Measurements from ENCODE around the gene TAF11L8. TPM values are rescaled to one million over a fixed set of nuclear protein-coding genes. Genes with fewer than 3 reads are reported as not detected.
"Not testable (repeated sequence)": the region's sequence is repeated elsewhere in the genome, so short reads cannot be mapped to it uniquely, and the experiment has no call there.

Gene TAF11L8
- total RNA-seq (not detected), polyA plus RNA-seq (not detected)
- long read RNA-seq, donor 1: 0 reads
- long read RNA-seq, donor 2: 0 reads
- long read RNA-seq, donor 3: 0 reads
- long read RNA-seq, donor 4: 0 reads
- long read RNA-seq, donor 5: 0 reads
- long read RNA-seq, donor 6: 0 reads
- long read RNA-seq, donor 7: 0 reads
- long read RNA-seq, donor 8: 0 reads
- long read RNA-seq, donor 9: 0 reads
- long read RNA-seq, donor 10: 0 reads

GRCh38 chr5:17590860-17591259, at the start of gene TAF11L8:
Gene TAF11L8, minus strand, starts transcription at chr5:17590960.
- H3K27me3 ChIP-seq; H3K27ac ChIP-seq; H3K9me3 ChIP-seq (replicated peaks in 1 of 3); H3K4me3 ChIP-seq; DNase-seq; intact Hi-C loops (cut with DNase I); H3K36me3 ChIP-seq (replicated peaks in 1 of 2); H3K4me1 ChIP-seq (replicated peaks in 1 of 2): not testable (repeated sequence)
- no CpG with 5 or more reads among the region's 16 CpGs for WGBS, 4 donors

GRCh38 chr5:17634160-17634559, 43.4 kb upstream of the TAF11L8 start, which contains the start of gene TAF11L14:
Gene TAF11L14, plus strand, starts transcription at chr5:17634460.
- DNase-seq: no peak
- H3K4me3 ChIP-seq: no peak within 1 kb of the TSS
- intact Hi-C loops (cut with DNase I): no loop called here
- H3K4me1 ChIP-seq (replicated peaks in 1 of 2): no peaks in the 10 kb centered on the region
- 75 to 87% (median 79%) methylated on average over 2 to 5 of the region's 5 CpGs for WGBS, 4 donors
- H3K36me3 ChIP-seq (replicated peaks in 1 of 2): no peaks in the 10 kb centered on the region
- TF ChIP-seq POLR2A (IDR thresholded peaks at IDR 0.05) (no peak), CTCF (IDR thresholded peaks at IDR 0.05) (no peak)
- H3K9me3 ChIP-seq (replicated peaks in 1 of 3): no peaks in the 10 kb centered on the region
- no peaks in the 10 kb centered on the region for H3K27me3 ChIP-seq
- no peak within 1 kb of the TSS for H3K27ac ChIP-seq

GRCh38 chr5:17631788-17632187, 41.0 kb upstream of the TAF11L8 start, which contains the start of gene TAF11L13:
Gene TAF11L13, plus strand, starts transcription at chr5:17632088.
- H3K27ac ChIP-seq; intact Hi-C loops (cut with DNase I); DNase-seq; H3K36me3 ChIP-seq (replicated peaks in 1 of 2); H3K4me1 ChIP-seq (replicated peaks in 1 of 2); H3K27me3 ChIP-seq; H3K4me3 ChIP-seq; H3K9me3 ChIP-seq (replicated peaks in 1 of 3): not testable (repeated sequence)
- 87 to 93% (median 88%) methylated on average over 6 to 8 of the region's 12 CpGs for whole genome bisulfite sequencing, 4 donors

GRCh38 chr5:17625686-17626085, 34.9 kb upstream of the TAF11L8 start:
- Histone ChIP-seq H3K9me3 (replicated peaks in 1 of 3) (no peaks in the 10 kb centered on the region), H3K4me1 (replicated peaks in 1 of 2) (no peaks in the 10 kb centered on the region), H3K4me3 (no peak overlapping the region), H3K27ac (no peak overlapping the region), H3K27me3 (no peaks in the 10 kb centered on the region), H3K36me3 (replicated peaks in 1 of 2) (no peaks in the 10 kb centered on the region)
- TF ChIP-seq CTCF (IDR thresholded peaks at IDR 0.05): no peak
- TF ChIP-seq POLR2A (IDR thresholded peaks at IDR 0.05): no peak
- 79 to 93% (median 85%) methylated on average over 7 to 11 of the region's 11 CpGs for WGBS, 4 donors
- intact Hi-C loops (cut with DNase I): no loop called here
- DNase-seq: no peak

GRCh38 chr5:17620627-17621026, 29.9 kb upstream of the TAF11L8 start:
- no peaks in the 10 kb centered on the region for H3K27me3 ChIP-seq
- no peaks in the 10 kb centered on the region for H3K9me3 ChIP-seq (replicated peaks in 1 of 3)
- WGBS, 4 donors: 83 to 85% (median 85%) methylated on average over 6 to 17 of the region's 17 CpGs; no CpG with 5 or more reads in 1 of the 4 donors
- no peaks in the 10 kb centered on the region for H3K36me3 ChIP-seq (replicated peaks in 1 of 2)
- intact Hi-C loops (cut with DNase I): no loop called here
- H3K4me3 ChIP-seq: no peak overlapping the region
- H3K4me1 ChIP-seq (replicated peaks in 1 of 2): no peaks in the 10 kb centered on the region
- H3K27ac ChIP-seq: no peak overlapping the region
- no peak for DNase-seq
- no peak for TF ChIP-seq POLR2A (IDR thresholded peaks at IDR 0.05)
- no peak for TF ChIP-seq CTCF (IDR thresholded peaks at IDR 0.05)

Measured in adrenal gland (tissue), 19 donors.